GM10266 (cell line): ENCODE results near the gene GABRG3.

Source experiments
- DNase-seq: peaks from one replicate; pipeline ENCODE4 v3.0.0; 2012; ENCODE audit errors: extremely low spot score
- TF ChIP-seq, protein P1 (sequence below): IDR thresholded peaks from 2 replicates; pipeline ENCODE4 v1.5.1; 2012; ENCODE audit warnings: mild to moderate bottlenecking, low read depth; ENCODE audit not compliant: control insufficient read depth, insufficient read depth; ENCODE audit errors: missing control alignments

Gene GABRG3

DNA sequence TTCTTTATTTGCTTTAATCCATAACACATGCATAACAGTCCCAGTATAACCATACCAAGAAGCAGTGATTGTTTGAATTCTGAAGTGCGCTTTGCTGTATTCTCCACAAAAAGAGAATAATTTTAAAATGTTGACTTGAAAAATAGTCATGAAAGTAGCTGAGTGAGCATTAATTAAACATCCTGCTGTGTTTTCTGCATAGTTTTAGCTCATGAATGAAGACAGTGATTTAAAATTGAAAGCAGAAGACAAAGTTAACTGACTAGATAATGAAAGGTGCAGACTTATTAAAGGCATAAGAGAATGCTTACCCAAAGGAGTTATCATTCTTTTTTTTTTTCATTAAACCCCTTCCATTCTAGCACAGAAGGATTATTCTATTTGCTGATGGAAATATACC, 143.5 kb downstream of the GABRG3 start:
- TF ChIP-seq, protein P1, sequence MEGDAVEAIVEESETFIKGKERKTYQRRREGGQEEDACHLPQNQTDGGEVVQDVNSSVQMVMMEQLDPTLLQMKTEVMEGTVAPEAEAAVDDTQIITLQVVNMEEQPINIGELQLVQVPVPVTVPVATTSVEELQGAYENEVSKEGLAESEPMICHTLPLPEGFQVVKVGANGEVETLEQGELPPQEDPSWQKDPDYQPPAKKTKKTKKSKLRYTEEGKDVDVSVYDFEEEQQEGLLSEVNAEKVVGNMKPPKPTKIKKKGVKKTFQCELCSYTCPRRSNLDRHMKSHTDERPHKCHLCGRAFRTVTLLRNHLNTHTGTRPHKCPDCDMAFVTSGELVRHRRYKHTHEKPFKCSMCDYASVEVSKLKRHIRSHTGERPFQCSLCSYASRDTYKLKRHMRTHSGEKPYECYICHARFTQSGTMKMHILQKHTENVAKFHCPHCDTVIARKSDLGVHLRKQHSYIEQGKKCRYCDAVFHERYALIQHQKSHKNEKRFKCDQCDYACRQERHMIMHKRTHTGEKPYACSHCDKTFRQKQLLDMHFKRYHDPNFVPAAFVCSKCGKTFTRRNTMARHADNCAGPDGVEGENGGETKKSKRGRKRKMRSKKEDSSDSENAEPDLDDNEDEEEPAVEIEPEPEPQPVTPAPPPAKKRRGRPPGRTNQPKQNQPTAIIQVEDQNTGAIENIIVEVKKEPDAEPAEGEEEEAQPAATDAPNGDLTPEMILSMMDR = no peak
- no peak for DNase-seq

- no peak for DNase-seq
- TF ChIP-seq, protein P1 = no peak
These were observed 148.8 kb downstream of the GABRG3 start for GRCh38 chr15:27119695-27120266.

DNA sequence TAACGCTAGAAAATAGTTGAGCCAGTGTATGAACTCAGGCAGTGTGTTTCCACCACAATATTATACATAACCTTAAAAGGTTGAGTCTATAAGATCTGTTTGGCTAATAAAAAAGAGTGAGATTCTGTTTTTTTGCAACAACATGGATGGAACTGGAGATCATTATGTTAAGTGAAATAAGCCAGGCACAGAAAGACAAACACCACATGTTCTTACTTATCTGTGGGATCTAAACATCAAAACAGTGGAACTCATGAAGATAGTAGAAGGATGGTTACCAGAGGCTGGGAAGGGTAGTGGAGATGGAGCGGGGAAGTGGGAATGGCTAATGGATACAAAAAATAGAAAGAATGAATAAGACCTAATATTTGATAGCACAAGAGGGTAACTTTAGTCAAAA, 150.7 kb downstream of the GABRG3 start:
- DNase-seq = no peak

GRCh38 chr15:27123291-27123690, 152.3 kb downstream of the GABRG3 start:
- DNase-seq = no peak
- TF ChIP-seq, protein P1 = no peak

More for the DNA sequence above, 150.7 kb downstream of the GABRG3 start:
- TF ChIP-seq, protein P1 = no peak

- DNase-seq = no peak
- TF ChIP-seq, protein P1 = no peak
These were observed 152.8 kb downstream of the GABRG3 start for GRCh38 chr15:27123808-27124207.

DNA sequence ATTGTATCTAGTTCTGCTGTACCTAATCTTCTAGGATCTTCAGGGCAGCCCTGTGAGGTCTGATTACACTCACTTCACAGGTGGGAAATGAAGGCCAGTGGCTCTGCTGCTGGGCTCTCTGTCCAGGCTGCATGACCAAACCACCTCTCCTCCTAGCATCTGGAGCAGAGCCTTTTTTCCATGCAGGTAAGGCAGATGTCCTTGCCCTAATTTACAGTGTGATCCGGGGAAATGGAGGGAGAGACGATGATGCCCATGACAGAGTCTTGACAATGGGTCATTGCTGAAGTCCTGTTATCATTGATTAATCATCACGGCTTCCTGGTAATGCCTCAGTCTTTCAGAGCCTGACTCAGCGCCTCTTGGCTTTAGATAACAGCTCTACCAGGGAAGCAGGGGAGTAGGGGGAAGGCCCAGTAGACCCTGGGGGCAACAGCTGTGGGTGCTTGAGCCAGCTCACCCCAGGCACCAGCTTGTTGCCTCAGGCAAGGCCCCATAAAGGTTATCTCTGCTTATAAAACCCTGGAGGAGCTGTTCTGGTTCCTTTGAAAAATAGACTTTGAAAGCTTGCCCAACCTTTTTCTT, 153.4 kb downstream of the GABRG3 start:
- no peak for DNase-seq
- TF ChIP-seq, protein P1 = no peak

DNA sequence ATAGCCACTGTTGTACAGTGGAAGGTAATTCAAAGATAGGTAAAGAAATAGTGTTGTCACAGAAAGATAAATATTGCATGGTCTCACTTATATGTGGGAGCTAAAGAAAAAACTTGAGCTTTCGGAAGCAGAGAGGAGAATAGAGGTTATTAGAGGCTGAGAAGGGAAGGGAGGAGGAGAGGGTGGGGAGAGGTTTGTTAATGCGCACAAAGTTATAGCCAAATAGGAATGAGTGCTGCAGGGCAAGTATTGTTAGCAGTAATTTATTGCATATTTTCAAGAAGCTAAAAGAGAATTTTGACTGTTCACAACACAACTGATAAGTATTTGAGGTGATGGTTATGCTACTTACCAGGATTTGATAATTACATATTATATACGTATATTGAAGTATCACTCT, 154.2 kb downstream of the GABRG3 start:
- TF ChIP-seq, protein P1 = no peak

More for the DNA sequence above, 154.2 kb downstream of the GABRG3 start:
- DNase-seq = no peak
